Tongue (tissue), 2 donors: Measurements from ENCODE around the gene TOMM70. TPM values are rescaled to one million over a fixed set of nuclear protein-coding genes. Genes with fewer than 3 reads are reported as not detected.
"Not testable (repeated sequence)": the region's sequence is repeated elsewhere in the genome, so short reads cannot be mapped to it uniquely, and the experiment has no call there.

Experiments
- DNase-seq: peaks from one replicate; pipeline ENCODE4 v3.0.0-alpha.2; 2015
- total RNA-seq: library from RNA; depleted of rRNA; stranded (reverse); fragments of >200 nt; gene quantifications from one replicate; pipeline ENCODE4 v1.2.3, GENCODE V29; 2014

The TOMM70 gene
- total RNA-seq, 1 donor from 2014 or later = 81.2 TPM

GRCh38 chr3:100364421-100364820 lies 36.5 kb downstream of the TOMM70 start:
- DNase-seq = no peak

GRCh38 chr3:100361897-100362296 lies 39.0 kb downstream of the TOMM70 start:
- no peak for DNase-seq

DNA sequence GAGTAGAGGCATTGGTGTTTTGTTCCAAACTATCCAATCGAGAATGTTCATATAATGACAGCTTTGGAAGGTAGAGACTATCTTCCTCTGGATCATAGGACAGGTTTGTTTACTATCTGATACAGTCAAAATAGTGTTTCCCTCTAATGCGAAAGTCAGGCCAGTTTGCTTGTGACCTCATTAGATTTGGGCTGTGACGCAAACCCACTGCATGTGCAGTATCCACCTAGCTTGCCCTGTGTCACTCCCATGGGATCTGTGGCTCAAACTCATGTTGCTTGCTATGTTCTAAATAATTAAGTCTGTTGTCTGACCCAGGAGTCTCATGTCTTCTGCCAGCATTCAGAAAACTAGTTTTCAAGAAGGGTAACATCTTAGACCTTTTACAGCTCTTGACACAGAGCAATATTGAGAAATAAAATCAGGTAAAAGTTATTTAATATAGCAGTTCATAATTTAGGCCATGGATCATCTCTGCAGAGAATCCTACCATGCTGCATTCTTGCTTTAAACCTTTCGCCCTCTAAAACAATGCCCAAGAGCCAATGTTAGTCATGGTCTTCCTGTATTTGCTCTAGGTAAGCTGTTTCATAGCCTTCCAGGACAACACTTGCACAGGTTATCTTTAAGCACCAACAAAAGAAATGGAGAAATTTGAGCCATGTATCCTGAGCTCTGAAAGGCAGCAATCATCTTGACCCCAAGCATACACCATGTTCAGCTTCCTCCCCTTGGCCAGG lies 40.0 kb downstream of the TOMM70 start:
- DNase-seq = no peak

DNA sequence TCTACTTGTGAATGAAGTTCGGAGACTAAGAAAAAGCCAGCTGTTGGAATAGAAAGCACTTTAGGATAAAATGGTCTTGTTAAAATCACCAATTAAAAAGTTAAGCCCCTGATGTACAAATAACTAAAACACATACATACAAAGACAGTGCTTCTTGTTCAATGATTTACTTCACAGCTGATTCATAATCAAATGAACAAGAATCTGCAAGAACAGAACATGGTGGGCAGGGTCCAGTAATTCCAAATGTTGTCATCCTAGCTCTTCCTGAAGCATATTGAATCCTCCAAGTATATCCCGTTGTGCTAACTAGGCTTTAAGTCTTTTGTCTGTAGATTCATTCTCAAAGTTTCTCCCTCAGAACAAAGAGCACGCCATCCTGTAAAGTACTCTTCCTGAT lies 41.9 kb downstream of the TOMM70 start:
- DNase-seq = no peak

GRCh38 chr3:100358413-100358812 lies 42.5 kb downstream of the TOMM70 start:
- DNase-seq = no peak

DNA sequence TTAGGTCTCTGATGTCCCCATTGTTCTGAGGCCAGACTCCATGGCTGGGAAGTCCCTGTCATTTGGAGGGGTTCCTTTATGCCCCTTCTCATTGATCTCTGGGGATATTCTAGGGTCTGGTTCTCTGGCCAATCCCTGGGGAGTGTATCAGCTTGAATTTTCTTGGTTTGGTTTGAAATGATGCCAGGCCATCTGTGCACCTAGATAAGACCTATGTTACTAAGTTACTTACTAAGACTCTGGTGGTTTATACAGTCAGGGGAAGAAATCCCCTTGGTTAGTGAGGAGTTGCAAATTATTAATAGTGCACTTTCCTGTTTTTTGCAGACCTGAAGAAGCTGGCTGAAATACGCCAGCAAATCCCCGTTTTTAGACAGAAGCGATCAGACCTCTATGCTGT lies 46.0 kb downstream of the TOMM70 start:
- no peak for DNase-seq

- DNase-seq = no peak
These were observed 48.3 kb downstream of the TOMM70 start for GRCh38 chr3:100352296-100353231.

DNA sequence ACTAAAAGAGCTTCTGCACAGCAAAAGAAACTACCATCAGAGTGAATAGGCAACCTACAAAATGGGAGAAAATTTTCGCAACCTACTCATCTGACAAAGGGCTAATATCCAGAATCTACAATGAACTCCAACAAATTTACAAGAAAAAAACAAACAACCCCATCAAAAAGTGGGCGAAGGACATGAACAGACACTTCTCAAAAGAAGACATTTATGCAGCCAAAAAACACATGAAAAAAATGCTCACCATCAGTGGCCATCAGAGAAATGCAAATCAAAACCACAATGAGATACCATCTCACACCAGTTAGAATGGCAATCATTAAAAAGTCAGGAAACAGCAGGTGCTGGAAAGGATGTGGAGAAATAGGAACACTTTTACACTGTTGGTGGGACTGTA lies 49.1 kb downstream of the TOMM70 start:
- not testable (repeated sequence) for DNase-seq

DNA sequence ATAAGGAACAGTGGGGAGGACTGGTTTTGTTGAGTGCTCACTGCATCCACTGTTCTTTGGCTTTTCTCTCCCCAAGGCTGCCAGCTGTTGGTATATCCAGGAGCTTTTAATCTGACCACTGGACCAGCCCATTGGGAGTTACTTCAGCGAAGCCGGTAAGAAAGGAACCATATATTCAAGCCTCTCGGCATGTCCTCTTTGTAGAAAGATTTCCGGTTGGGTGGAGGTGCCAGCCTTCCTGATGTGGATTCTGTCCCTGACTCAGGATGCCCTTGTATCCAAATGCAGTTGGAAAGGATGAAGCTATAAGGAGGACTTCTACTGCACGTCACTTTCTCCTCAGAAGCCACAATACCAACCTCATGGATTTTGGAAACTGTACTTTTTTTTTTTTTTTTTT lies 52.2 kb downstream of the TOMM70 start:
- no peak for DNase-seq

DNA sequence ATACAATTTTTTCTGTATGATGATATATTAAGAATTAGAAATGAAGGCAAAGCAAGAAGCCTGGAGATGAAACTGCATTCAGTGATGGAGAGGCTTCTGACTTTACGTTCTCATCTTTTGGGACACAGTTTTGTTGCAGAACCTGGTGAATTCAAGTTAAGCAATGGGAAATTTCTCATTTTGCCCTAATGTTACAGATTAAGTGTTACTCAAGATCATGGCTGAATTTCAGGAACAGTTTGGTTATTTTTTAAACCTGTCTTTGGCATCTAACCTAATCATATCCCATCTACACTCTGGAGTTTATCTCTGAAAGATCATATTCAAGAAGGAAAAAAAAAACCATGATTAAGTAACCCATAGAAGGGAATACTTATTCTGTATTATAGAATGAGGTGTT lies 60.4 kb downstream of the TOMM70 start:
- DNase-seq = no peak

GRCh38 chr3:100339786-100340185 lies 61.1 kb downstream of the TOMM70 start:
- no peak for DNase-seq

DNA sequence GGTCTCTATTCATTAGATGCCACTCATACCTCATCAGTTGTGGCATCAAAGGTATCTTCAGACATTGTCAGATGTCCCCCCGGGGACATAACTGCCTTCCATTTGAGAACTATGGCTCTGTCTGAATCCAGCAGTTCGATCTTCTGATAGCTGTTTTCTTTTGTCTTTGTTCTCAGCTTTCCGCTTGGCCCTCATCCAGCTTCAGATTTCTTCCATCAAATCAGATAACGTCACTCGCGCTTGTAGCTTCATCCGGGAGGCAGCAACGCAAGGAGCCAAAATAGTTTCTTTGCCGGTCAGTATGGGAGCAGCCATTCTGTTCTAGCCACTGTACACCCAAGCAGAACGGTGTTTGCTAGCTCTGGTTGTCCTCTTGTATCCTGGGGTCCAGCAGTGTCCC lies 62.0 kb downstream of the TOMM70 start:
- no peak for DNase-seq

- DNase-seq = not testable (repeated sequence)
These were observed 64.7 kb downstream of the TOMM70 start for GRCh38 chr3:100336229-100336628.

DNA sequence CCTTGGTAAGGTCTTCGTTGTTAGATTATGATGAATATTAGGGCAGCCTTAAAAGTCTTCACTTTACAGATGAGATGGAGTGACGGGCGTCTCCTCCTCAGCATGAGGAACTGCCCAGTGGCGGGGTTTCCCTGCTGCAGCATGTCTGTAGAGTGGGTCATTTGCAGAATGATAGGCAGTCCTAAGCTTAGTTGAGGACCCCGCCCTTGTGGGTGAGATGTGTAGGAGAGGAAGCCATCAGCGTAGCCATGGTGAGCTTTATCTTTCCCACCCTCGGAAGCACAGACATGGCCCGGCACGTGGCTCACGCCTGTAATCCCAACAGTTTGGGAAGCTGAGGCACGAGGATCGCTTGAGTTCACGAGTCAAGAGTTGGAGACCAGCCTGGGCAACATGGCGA lies 65.5 kb downstream of the TOMM70 start:
- DNase-seq = peak; percentile 13

DNA sequence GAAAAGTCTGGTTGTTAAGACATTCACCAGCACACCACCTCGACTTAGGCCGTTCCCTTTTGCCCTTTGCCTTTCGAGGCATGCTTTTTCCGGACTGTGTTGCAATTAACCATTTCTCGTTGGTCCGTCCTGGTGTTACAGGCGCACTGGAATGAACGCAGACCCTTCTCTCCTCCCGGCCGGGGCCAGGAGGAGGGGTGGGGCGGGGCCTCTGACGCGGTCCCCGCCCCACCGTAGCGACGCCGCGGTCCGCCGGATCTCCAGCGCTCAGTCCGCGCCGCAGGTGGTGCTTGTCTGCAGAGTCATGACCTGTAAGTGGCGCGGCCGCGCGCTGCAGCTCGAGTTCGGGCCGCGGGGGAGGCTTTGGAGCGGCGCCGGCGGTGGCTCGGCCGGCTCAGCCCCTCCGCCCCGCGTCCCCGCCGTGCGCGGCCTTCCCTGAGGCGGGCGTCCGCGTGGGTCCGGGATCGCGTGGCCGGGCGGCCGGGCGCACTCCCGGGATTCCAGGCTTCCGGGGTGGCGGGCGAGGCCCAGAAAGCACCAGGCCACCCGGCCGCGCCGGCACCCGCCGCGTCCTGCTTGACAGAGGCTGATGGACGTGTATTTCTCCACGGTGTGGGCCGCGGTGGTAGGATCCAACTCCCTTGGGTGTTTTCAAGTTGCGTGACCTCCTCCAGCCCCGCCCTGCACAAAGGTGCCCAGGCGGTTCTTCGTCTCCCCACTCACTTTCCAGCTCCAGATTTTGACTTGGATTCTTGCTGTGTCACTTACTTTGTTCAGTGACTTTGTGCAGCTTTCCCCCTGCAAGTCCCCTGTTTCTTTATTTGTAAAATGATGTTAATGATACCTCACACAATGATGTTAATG lies 66.2 kb downstream of the TOMM70 start, which contains the start of gene NIT2:
TSS of gene NIT2 (plus strand) at position 270 of the 864 bp plus-strand sequence. CDS start at position 305, 35 bp downstream.
- peak; percentile 89 for DNase-seq

DNA sequence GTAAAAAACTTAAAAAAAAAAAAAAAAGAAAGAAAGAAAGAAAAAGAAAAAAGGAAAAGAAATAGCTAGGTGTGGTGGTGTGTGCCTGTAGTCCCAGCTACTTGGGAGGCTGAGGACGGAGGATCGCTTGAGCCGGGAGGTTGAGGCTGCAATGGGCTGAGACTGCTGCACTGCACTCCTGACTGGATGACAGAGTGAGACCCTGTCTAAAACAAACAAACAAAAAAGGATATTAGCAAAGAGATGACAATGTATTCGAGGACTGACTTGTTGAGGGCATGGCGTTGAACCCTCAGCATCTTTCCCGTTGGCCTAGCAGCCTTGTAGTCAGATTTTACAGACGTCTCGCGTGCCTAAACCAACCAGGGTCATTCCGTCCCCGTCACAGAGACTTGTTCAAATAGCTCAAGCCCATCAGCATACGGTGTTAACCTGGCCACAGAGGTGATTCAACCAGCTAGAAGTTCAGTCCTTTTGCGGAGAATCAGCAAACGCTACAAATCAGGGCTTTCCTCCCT lies 66.9 kb downstream of the TOMM70 start:
- DNase-seq = no peak

DNA sequence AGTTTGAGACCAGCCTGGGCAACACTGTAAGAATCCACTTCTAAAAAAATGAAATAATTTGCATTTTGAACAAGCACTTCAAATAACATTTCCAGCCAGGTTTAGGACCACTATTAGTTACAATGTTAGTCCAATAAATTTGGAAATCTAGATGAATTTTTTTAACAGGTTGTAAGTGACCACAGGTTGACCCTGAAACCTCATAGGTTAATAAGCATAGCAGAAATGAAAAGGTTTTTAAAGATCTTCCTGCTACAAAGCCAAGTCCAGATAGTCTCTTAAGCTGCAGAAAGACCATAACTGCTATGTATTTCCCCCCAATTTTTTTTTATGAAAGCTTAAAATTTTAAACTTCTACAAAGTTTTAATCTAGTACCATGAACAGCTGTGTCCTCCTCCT lies 67.8 kb downstream of the TOMM70 start:
- DNase-seq = no peak

- DNase-seq = no peak
These were observed 69.2 kb downstream of the TOMM70 start for GRCh38 chr3:100331660-100332059.

GRCh38 chr3:100330651-100331050 lies 70.2 kb downstream of the TOMM70 start:
- no peak for DNase-seq

DNA sequence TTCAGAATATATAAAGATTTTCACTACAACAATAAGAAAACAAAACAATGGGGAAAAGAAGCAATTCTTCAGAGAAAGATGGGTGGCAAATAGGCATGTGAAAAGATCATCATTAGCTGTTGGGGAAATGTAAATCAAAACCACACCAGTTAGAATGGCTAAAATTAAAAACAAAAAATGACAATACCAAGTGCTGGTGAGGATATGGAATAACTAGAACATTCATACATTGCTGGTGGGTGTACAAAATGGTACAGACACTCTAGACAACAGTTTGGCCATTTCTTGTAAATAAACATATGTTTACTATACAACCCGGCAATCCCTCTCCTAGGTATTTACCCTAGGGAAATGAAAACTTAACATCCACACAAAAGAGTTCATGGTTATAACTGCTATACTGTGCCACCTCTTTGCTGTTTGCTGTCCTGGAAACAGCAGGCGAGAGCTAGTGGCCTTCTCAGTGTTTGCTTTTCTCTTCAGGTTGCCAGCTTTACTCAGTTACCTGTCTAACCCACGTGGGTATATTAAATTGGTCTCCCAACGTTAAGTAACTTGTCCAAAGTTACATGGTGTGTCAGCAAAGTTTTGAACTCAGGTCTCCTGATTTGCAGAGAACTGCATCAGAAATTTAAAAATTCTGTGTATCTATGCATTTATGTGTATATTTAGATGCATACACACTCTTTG lies 70.9 kb downstream of the TOMM70 start:
- DNase-seq = no peak

DNA sequence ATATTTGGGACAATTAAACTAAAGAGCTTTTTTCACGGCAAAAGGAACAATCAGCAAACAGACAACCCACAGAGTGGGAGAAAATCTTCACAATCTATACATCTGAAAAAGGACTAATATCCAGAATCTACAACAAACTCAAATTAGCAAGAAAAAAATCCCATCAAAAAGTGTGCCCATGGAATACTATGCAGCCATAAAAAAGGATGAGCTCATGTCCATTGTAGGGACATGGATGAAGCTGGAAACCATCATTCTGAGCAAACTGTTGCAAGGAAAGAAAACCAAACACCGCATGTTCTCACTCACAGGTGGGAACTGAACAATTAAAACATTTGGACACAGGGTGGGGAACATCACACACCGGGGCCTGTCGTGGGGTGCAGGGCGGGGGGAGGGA lies 73.5 kb downstream of the TOMM70 start:
- DNase-seq = not testable (repeated sequence)
